Panc1 (cell line): ENCODE results near the gene PPM1H. TPM values are rescaled to one million over a fixed set of nuclear protein-coding genes. Genes with fewer than 3 reads are reported as not detected.

ENCODE experiments used
- ATAC-seq: fragments of 200-7000 bp; cut with Tn5 transposase; 2 replicates; pipeline ENCODE4 v1.9.1; 2020; ENCODE audit warnings: mild to moderate bottlenecking, moderate library complexity
- BruUV-seq: library from RNA; stranded (reverse); fragments of 400-500 nt; replicated peaks from 2 replicates; lab custom pipeline; 2021; lab: Mats Ljungman, UMichigan
- CTCF ChIA-PET: fragments of 300-600 bp; sonication (Branson Sonifier 250); formaldehyde crosslinking; loops from one replicate; lab custom pipeline; 2022; ENCODE audit warnings: antibody characterized with exemption; lab: Charles Lee
- POLR2A ChIA-PET: fragments of 300-600 bp; sonication (Branson Sonifier 250); formaldehyde crosslinking; loops from one replicate; lab custom pipeline; 2022; ENCODE audit warnings: antibody characterized with exemption; lab: Charles Lee
- DNase-seq: peaks from one replicate; pipeline ENCODE4 v3.0.0-alpha.2; 2010; ENCODE audit warnings: low read depth, low spot score
- H3K27ac ChIP-seq: 2 replicates; pipeline ENCODE4 v1.5.1; 2011; ENCODE audit warnings: mild to moderate bottlenecking, low read length, inconsistent platforms
- H3K27me3 ChIP-seq: fragments of 200-500 bp; sonication (Bioruptor generic); 2 replicates; pipeline ENCODE4 v1.6.0; 2014; ENCODE audit warnings: low read length, inconsistent platforms; ENCODE audit not compliant: control insufficient read depth, insufficient read depth
- H3K36me3 ChIP-seq: fragments of 200-500 bp; sonication (Bioruptor generic); 2 replicates; pipeline ENCODE4 v1.5.1; 2014; ENCODE audit warnings: inconsistent platforms, mild to moderate bottlenecking, low read length, moderate library complexity; ENCODE audit not compliant: control insufficient read depth, insufficient read depth
- H3K4me1 ChIP-seq: 2 replicates; pipeline ENCODE4 v1.5.1; 2011; ENCODE audit warnings: inconsistent platforms, mild to moderate bottlenecking, low read length, moderate library complexity; ENCODE audit not compliant: control insufficient read depth, insufficient read depth
- H3K4me3 ChIP-seq, 2 experiments: 2 replicates each; pipeline ENCODE4 v1.5.1; 2011 to 2012; ENCODE audit warnings: low read depth in 2 of 2, low read length in 2 of 2, mild to moderate bottlenecking in 2 of 2, inconsistent platforms in 1 of 2, moderate library complexity in 1 of 2
- H3K9me3 ChIP-seq: fragments of 200-500 bp; sonication (Bioruptor generic); 2 replicates; pipeline ENCODE4 v1.5.1; 2014; ENCODE audit warnings: low read depth, mild to moderate bottlenecking, inconsistent platforms, low read length, moderate library complexity; ENCODE audit not compliant: control insufficient read depth, insufficient read depth
- POLR2AphosphoS5 ChIP-seq: IDR thresholded peaks from 2 replicates; pipeline ENCODE4 v1.6.1; 2012; ENCODE audit warnings: mild to moderate bottlenecking, low read depth, low read length, moderate library complexity
- SIN3A ChIP-seq: IDR thresholded peaks from 2 replicates; pipeline ENCODE4 v1.6.1; 2012; ENCODE audit warnings: low read depth, mild to moderate bottlenecking, low read length, moderate library complexity, borderline replicate concordance; ENCODE audit not compliant: insufficient read depth
- TCF7L2 ChIP-seq: IDR thresholded peaks from 2 replicates; pipeline ENCODE4 v1.6.1; 2011; ENCODE audit warnings: mild to moderate bottlenecking, low read depth, low read length, inconsistent platforms
- in situ Hi-C: cut with HindIII; loops from 2 replicates; pipeline ENCODE4 v1.10.0; 2016; ENCODE audit warnings: low sequenced_read_pairs, low pct_unique_long_range_greater_than_20kb
- intact Hi-C: fragments of 100-400 bp; cut with micrococcal nuclease; formaldehyde crosslinking; loops from one replicate; pipeline ENCODE4 v1.10.0; 2022; ENCODE audit not compliant: unreplicated experiment
- total RNA-seq: library from RNA; stranded (reverse); gene quantifications from one replicate; pipeline ENCODE4 v1.2.1, GENCODE V29; 2021; ENCODE audit not compliant: unreplicated experiment
- TF ChIP-seq, protein P1 (sequence below), 2 experiments: IDR thresholded peaks; 2 replicates each; pipeline ENCODE4 v1.6.1; 2011 to 2012; ENCODE audit warnings: low read depth in 2 of 2, control low read depth in 1 of 2, low read length in 1 of 2, mild to moderate bottlenecking in 1 of 2, moderate library complexity in 1 of 2; ENCODE audit not compliant: insufficient read depth in 1 of 2
- TF ChIP-seq, protein P2 (sequence below): fragments of 450-650 bp; IDR thresholded peaks from 2 replicates; pipeline ENCODE4 v1.5.1; 2017; ENCODE audit warnings: mild to moderate bottlenecking

Gene PPM1H
- total RNA-seq, 1 experiment from 2014 or later = 22.9 TPM

DNA sequence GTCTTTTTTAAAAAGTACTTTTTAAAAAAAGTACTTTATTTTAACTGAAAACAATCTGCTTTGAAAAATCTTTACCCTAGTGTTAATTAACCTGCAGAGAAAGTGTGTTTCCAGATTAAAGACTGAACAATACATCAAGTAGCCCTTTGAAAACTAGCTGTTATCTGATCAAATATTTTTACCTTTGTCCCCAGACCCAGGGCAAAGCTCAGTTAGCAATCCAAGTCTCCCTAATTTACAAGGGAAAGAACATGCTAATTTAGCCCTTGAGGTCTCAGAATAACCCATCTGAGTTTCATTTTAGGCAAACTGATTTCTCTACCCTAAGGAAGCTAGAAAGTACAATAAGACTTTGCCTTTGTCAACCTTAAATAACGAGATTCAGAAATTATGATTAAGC, 91.2 kb downstream of the PPM1H start:
- Histone ChIP-seq H3K36me3 (no peaks in the 10 kb centered on the region; the same call in 1 of the 2 replicates), H3K27ac (no peak overlapping the region), H3K9me3 (no peaks in the 10 kb centered on the region), H3K4me3 (no peak overlapping the region), H3K27me3 (no peaks in the 10 kb centered on the region), H3K4me1 (peaks cover 10% of the 10 kb centered on the region)
- DNase-seq (no peak), ATAC-seq (no peak)
- TF ChIP-seq POLR2AphosphoS5 (no peak), SIN3A (no peak), TCF7L2 (no peak)
- TF ChIP-seq, protein P1, sequence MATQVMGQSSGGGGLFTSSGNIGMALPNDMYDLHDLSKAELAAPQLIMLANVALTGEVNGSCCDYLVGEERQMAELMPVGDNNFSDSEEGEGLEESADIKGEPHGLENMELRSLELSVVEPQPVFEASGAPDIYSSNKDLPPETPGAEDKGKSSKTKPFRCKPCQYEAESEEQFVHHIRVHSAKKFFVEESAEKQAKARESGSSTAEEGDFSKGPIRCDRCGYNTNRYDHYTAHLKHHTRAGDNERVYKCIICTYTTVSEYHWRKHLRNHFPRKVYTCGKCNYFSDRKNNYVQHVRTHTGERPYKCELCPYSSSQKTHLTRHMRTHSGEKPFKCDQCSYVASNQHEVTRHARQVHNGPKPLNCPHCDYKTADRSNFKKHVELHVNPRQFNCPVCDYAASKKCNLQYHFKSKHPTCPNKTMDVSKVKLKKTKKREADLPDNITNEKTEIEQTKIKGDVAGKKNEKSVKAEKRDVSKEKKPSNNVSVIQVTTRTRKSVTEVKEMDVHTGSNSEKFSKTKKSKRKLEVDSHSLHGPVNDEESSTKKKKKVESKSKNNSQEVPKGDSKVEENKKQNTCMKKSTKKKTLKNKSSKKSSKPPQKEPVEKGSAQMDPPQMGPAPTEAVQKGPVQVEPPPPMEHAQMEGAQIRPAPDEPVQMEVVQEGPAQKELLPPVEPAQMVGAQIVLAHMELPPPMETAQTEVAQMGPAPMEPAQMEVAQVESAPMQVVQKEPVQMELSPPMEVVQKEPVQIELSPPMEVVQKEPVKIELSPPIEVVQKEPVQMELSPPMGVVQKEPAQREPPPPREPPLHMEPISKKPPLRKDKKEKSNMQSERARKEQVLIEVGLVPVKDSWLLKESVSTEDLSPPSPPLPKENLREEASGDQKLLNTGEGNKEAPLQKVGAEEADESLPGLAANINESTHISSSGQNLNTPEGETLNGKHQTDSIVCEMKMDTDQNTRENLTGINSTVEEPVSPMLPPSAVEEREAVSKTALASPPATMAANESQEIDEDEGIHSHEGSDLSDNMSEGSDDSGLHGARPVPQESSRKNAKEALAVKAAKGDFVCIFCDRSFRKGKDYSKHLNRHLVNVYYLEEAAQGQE (IDR thresholded peaks at IDR 0.05; ENCODE audit: insufficient read depth in 1 of 2, low read depth in 2 of 2, low read length in 1 of 2) = no peak
- TF ChIP-seq, protein P2, sequence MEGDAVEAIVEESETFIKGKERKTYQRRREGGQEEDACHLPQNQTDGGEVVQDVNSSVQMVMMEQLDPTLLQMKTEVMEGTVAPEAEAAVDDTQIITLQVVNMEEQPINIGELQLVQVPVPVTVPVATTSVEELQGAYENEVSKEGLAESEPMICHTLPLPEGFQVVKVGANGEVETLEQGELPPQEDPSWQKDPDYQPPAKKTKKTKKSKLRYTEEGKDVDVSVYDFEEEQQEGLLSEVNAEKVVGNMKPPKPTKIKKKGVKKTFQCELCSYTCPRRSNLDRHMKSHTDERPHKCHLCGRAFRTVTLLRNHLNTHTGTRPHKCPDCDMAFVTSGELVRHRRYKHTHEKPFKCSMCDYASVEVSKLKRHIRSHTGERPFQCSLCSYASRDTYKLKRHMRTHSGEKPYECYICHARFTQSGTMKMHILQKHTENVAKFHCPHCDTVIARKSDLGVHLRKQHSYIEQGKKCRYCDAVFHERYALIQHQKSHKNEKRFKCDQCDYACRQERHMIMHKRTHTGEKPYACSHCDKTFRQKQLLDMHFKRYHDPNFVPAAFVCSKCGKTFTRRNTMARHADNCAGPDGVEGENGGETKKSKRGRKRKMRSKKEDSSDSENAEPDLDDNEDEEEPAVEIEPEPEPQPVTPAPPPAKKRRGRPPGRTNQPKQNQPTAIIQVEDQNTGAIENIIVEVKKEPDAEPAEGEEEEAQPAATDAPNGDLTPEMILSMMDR = no peak
- BruUV-seq = no TSS peak
- in situ Hi-C loops = no loop called here
- ChIA-PET CTCF (no interaction called here), POLR2A (no interaction called here)
- intact Hi-C loops = no loop called here

DNA sequence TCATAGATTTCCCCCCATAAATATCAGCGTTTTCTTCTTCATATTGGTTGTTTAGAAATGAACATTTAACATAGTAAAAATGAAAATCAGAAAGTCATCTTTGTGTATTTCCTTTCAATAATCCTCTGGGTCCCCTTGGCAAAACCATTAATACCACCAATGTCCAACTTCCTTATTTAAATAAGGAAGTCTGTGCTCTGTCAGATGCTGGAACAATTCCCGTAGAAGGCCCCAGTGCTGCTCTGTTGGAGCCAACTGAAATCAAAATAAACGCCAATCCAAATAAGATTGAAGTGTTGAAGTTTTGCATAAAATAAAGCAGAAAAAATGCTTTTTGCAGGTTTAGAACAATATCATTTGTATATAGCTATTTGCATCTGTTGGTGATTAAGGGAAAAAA, 93.1 kb downstream of the PPM1H start:
- Histone ChIP-seq H3K27ac (no peak overlapping the region), H3K36me3 (no peaks in the 10 kb centered on the region; the same call in 1 of the 2 replicates), H3K4me3 (no peak overlapping the region), H3K4me1 (peaks cover 6% of the 10 kb centered on the region), H3K27me3 (no peaks in the 10 kb centered on the region), H3K9me3 (no peaks in the 10 kb centered on the region)
- POLR2A ChIA-PET = no interaction called here
- TF ChIP-seq, protein P1 (IDR thresholded peaks at IDR 0.05; ENCODE audit: insufficient read depth in 1 of 2, low read depth in 2 of 2, low read length in 1 of 2) = no peak
- TF ChIP-seq SIN3A (no peak), POLR2AphosphoS5 (no peak), TCF7L2 (no peak)
- TF ChIP-seq, protein P2 = no peak
- BruUV-seq = no TSS peak
- intact Hi-C loops = no loop called here
- ATAC-seq = no peak
- no peak for DNase-seq
- in situ Hi-C loops = no loop called here
- CTCF ChIA-PET = interaction anchor here (0.7 kb wide), 1 partner anchor 42 kb away, joined by 3 read pairs; no protein-coding TSS in a partner anchor
